ENCODE results near the gene PRXL2A.

DNA sequence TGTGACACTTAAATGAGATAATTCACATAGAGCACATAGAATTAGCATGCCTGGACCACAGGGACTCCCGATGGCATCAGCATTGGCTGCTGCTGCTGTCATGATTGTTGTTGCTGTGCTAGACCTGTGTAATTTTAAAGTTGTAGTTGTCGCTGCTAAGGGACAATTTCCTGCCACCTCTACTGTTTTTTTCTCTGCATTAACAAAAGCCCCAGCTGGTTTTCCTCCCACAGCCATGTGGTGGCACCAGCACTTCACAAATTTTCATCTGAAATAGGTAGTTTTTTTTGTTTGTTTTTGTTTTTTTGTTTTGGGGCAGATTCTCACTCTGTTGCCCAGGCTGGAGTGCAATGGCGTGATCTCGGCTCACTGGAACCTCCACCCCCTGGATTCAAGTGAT, 25.4 kb upstream of the PRXL2A start:
- TF ChIP-seq, protein P1, sequence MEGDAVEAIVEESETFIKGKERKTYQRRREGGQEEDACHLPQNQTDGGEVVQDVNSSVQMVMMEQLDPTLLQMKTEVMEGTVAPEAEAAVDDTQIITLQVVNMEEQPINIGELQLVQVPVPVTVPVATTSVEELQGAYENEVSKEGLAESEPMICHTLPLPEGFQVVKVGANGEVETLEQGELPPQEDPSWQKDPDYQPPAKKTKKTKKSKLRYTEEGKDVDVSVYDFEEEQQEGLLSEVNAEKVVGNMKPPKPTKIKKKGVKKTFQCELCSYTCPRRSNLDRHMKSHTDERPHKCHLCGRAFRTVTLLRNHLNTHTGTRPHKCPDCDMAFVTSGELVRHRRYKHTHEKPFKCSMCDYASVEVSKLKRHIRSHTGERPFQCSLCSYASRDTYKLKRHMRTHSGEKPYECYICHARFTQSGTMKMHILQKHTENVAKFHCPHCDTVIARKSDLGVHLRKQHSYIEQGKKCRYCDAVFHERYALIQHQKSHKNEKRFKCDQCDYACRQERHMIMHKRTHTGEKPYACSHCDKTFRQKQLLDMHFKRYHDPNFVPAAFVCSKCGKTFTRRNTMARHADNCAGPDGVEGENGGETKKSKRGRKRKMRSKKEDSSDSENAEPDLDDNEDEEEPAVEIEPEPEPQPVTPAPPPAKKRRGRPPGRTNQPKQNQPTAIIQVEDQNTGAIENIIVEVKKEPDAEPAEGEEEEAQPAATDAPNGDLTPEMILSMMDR (IDR thresholded peaks at IDR 0.05), result no peak
- TF ChIP-seq POLR2A (IDR thresholded peaks at IDR 0.05), result no peak

Measured in lower leg skin (tissue), 3 donors.